Neural crest cell (in vitro differentiated cells): ENCODE measurements around the gene DOHH. TPM values are rescaled to one million over a fixed set of nuclear protein-coding genes. Genes with fewer than 3 reads are reported as not detected.

ENCODE experiments used
- DNase-seq: peaks from one replicate; pipeline ENCODE4 v3.0.0; 2021; ENCODE audit warnings: low read depth, mixed read lengths, low spot score
- H3K27ac Mint-ChIP-seq: one replicate; pipeline ENCODE4 v1.8.0; 2021; ENCODE audit warnings: mild to moderate bottlenecking, mixed read lengths; ENCODE audit not compliant: unreplicated experiment
- H3K27me3 Mint-ChIP-seq: 2 replicates; pipeline ENCODE4 v1.8.0; 2021; ENCODE audit warnings: low read depth, mild to moderate bottlenecking, mixed read lengths
- H3K36me3 Mint-ChIP-seq: 2 replicates; pipeline ENCODE4 v1.8.0; 2021; ENCODE audit warnings: low read depth, mild to moderate bottlenecking, mixed read lengths
- H3K4me1 Mint-ChIP-seq: 2 replicates; pipeline ENCODE4 v1.8.0; 2021; ENCODE audit warnings: mixed read lengths
- H3K4me3 Mint-ChIP-seq: one replicate; pipeline ENCODE4 v1.8.0; 2021; ENCODE audit warnings: mild to moderate bottlenecking, mixed read lengths
- H3K9me3 Mint-ChIP-seq: 2 replicates; pipeline ENCODE4 v1.8.0; 2021; ENCODE audit warnings: mixed read lengths
- total RNA-seq: library from RNA; stranded (reverse); gene quantifications from 2 replicates; pipeline ENCODE4 v1.2.1, GENCODE V29; 2021
- TF ChIP-seq, protein P1 (sequence below): fragments of 200-600 bp; sonication (generic); conservative IDR thresholded peaks from 2 replicates; pipeline ENCODE4 v1.5.0; 2021; ENCODE audit warnings: antibody characterized with exemption, mild to moderate bottlenecking

Gene DOHH
- total RNA-seq, 1 donor from 2014 or later: 12.8 TPM

DNA sequence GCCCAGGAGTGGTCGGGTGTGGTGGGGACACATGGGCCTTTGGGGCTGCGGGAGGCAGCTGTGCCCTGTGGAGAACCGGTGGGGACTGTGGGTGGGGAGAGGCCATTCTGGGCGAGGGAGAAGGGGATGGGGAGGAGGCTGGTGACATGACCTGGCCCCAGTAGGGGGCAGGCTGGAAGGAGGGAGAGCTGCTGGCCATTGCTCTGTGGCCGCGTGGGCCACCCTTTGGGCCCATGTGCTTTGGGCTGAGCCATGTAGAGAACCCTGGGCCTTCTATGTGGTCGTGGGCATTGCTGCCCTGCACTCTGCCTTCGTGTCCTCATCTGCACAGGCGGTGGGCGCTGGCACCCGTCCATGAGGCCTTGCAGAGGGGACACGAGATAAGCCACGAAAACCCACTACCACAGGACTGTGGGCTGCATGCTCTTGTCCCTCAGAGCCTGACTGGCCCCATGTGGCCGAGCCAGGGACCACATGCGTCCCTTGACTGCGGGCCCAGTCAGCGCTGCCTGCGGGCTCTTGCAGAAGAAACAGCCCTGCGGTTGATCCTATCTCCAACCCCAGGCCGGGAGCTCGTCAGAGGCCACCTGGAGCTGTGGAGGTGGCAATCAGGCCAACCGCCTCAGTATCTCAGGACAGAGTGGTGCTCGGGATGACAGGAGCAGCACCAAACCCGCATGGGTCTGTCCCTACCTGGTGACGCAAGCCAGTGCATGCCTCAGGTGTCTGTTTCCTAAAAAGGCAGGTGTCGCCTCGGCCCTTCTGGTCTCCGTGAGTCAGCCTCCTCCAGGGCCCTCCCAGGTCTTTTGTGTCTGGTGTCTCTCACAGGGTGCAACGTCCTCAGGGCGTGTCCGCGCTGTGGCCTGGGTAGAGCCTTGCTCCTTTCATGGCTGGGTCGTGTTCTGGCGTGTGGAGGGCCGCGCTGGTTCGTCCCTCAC, 20.0 kb upstream of the DOHH start:
- no peak for DNase-seq
- H3K9me3 Mint-ChIP-seq: no peaks in the 10 kb centered on the region
- TF ChIP-seq, protein P1, sequence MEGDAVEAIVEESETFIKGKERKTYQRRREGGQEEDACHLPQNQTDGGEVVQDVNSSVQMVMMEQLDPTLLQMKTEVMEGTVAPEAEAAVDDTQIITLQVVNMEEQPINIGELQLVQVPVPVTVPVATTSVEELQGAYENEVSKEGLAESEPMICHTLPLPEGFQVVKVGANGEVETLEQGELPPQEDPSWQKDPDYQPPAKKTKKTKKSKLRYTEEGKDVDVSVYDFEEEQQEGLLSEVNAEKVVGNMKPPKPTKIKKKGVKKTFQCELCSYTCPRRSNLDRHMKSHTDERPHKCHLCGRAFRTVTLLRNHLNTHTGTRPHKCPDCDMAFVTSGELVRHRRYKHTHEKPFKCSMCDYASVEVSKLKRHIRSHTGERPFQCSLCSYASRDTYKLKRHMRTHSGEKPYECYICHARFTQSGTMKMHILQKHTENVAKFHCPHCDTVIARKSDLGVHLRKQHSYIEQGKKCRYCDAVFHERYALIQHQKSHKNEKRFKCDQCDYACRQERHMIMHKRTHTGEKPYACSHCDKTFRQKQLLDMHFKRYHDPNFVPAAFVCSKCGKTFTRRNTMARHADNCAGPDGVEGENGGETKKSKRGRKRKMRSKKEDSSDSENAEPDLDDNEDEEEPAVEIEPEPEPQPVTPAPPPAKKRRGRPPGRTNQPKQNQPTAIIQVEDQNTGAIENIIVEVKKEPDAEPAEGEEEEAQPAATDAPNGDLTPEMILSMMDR: peak; percentile 34
- no peak overlapping the region for H3K4me3 Mint-ChIP-seq
- H3K36me3 Mint-ChIP-seq: peaks cover 3% of the 10 kb centered on the region
- H3K27ac Mint-ChIP-seq: peak overlapping the region; percentile 13
- H3K4me1 Mint-ChIP-seq: no peaks in the 10 kb centered on the region
- no peaks in the 10 kb centered on the region for H3K27me3 Mint-ChIP-seq

DNA sequence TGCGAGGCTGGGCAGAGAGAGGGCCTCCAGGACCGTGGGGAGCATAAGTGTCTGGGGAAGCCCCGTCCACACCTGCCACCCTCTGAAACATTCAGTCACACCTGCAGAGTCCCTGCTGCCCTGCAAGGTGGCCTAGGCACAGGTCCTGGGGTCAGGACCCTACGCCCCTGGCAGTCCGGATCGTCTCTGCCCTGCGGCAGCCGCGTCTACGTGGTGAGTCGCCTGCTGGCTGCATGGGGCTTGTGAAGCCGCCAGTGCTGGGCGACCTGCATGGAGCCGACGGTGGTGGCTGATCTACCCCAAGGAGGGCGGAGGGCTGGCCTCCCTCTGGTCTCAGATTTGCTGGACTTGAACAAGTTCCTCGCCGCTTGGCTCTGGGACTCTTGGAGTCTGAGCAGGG, 18.7 kb upstream of the DOHH start:
- DNase-seq: no peak
- TF ChIP-seq, protein P1: no peak
- peaks cover 3% of the 10 kb centered on the region for H3K36me3 Mint-ChIP-seq
- no peaks in the 10 kb centered on the region for H3K27me3 Mint-ChIP-seq
- H3K9me3 Mint-ChIP-seq: no peaks in the 10 kb centered on the region
- H3K27ac Mint-ChIP-seq: no peak overlapping the region
- no peak overlapping the region for H3K4me3 Mint-ChIP-seq
- H3K4me1 Mint-ChIP-seq: no peaks in the 10 kb centered on the region

DNA sequence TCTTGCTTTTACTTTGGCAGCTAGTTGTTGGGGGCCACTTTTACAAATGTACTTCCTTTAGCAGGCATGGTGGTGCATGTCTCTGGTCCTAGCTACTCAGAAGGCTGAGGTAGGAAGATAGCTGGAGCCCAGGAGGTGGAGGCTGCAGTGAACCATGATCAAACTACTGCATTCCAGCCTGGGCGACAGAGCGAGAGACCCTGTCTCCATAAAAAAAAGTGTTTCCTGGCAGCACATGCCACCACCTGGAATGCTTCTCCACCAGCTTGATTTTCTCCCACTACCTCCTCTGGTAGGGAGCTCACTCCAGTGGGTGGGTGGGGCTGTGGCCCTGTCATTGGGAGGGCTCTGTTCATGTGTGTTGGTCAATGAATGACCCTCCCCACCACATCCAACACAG, 18.2 kb upstream of the DOHH start:
- no peak for DNase-seq
- TF ChIP-seq, protein P1: no peak
- H3K4me1 Mint-ChIP-seq: no peaks in the 10 kb centered on the region
- peaks cover 3% of the 10 kb centered on the region for H3K36me3 Mint-ChIP-seq
- no peak overlapping the region for H3K27ac Mint-ChIP-seq
- H3K4me3 Mint-ChIP-seq: no peak overlapping the region
- H3K9me3 Mint-ChIP-seq: no peaks in the 10 kb centered on the region
- no peaks in the 10 kb centered on the region for H3K27me3 Mint-ChIP-seq

DNA sequence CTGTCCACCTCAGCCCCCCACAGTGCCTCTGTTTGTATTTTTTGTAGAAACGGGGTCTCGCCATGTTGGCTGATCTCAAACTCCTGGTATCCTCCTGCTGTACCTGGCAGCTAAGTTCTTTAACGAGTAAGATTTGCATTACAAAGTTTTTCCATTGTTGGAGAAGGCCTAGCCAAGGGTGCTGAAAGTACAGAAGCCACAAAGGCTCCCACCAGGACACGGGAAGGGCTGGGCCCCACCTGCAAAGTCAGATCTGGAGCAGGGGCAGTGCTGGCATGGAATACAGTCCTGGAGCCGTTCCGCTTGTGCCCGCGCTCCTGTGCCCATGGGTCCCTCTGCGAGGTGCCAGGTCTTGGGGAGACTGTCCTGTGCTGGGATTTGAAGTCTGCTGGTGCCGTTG, 17.8 kb upstream of the DOHH start:
- H3K9me3 Mint-ChIP-seq: no peaks in the 10 kb centered on the region
- H3K27ac Mint-ChIP-seq: no peak overlapping the region
- TF ChIP-seq, protein P1: no peak
- no peak overlapping the region for H3K4me3 Mint-ChIP-seq
- DNase-seq: no peak
- H3K27me3 Mint-ChIP-seq: no peaks in the 10 kb centered on the region
- H3K36me3 Mint-ChIP-seq: peaks cover 3% of the 10 kb centered on the region
- no peaks in the 10 kb centered on the region for H3K4me1 Mint-ChIP-seq

DNA sequence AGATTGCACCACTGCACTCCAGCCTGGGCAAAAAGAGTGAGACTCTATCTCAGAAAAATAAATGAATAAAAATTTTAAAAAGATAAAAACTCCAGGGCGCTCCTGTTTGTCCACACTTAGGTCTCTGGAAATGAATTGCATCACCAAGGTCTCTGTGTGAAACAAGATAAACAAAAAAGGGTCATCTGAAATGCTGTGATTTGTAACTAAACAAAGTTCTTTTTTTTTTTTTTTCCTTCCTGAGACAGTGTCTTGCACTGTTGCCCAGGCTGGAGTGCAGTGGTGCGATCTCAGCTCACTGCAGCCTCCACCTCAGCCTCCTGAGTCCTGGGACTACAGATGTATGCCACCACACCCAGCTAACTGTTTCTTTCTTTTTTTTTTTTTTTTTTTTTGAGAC, 17.2 kb upstream of the DOHH start:
- Mint-ChIP-seq H3K27me3 (no peaks in the 10 kb centered on the region), H3K27ac (no peak overlapping the region), H3K9me3 (no peaks in the 10 kb centered on the region), H3K4me1 (no peaks in the 10 kb centered on the region), H3K36me3 (peaks cover 3% of the 10 kb centered on the region), H3K4me3 (no peak overlapping the region)
- no peak for DNase-seq
- TF ChIP-seq, protein P1: no peak
